GM18502 (cell line): ENCODE results near the gene SLC35D1.
"Not testable (repeated sequence)": the region's sequence is repeated elsewhere in the genome, so short reads cannot be mapped to it uniquely, and the experiment has no call there.

Source experiments
- ATAC-seq: cut with Tn5 transposase; IDR thresholded peaks from one replicate; pipeline ENCODE4 v1.9.1; 2021; ENCODE audit warnings: mild to moderate bottlenecking; ENCODE audit not compliant: unreplicated experiment, poor library complexity

Gene SLC35D1

GRCh38 chr1:66996018-66996682 lies 57.8 kb downstream of the SLC35D1 start:
- ATAC-seq, result peak; percentile 74

- ATAC-seq, result no peak
Observed at GRCh38 chr1:66993076-66993475, 60.9 kb downstream of the SLC35D1 start.

- no peak for ATAC-seq
Observed at GRCh38 chr1:66985835-66986234, 68.1 kb downstream of the SLC35D1 start.

GRCh38 chr1:66984491-66984890 lies 69.5 kb downstream of the SLC35D1 start:
- peak; percentile 86 for ATAC-seq

- peak; percentile 49 for ATAC-seq
Observed at GRCh38 chr1:66982561-66983260, 71.2 kb downstream of the SLC35D1 start.

- peak; percentile 32 for ATAC-seq
Observed at GRCh38 chr1:66981679-66982078, 72.3 kb downstream of the SLC35D1 start.

- ATAC-seq, result no peak
Observed at GRCh38 chr1:66980745-66981367, 73.1 kb downstream of the SLC35D1 start.

GRCh38 chr1:66979621-66980020 lies 74.3 kb downstream of the SLC35D1 start:
- ATAC-seq, result not testable (repeated sequence)

- ATAC-seq, result no peak
Observed at GRCh38 chr1:66978201-66978600, 75.7 kb downstream of the SLC35D1 start.

GRCh38 chr1:66968574-66968973 lies 85.4 kb downstream of the SLC35D1 start:
- ATAC-seq, result no peak

GRCh38 chr1:66966188-66966873 lies 87.6 kb downstream of the SLC35D1 start:
- ATAC-seq, result not testable (repeated sequence)

GRCh38 chr1:66957938-66958337 lies 96.0 kb downstream of the SLC35D1 start:
- no peak for ATAC-seq

GRCh38 chr1:66954208-66954607 lies 99.7 kb downstream of the SLC35D1 start:
- ATAC-seq, result peak; percentile 51

- ATAC-seq, result no peak
Observed at GRCh38 chr1:66951513-66951912, 102.4 kb downstream of the SLC35D1 start.
